GM12891 (cell line): Measurements from ENCODE around the gene MIOX.

Experiments
- PAX5 ChIP-seq: IDR thresholded peaks from 2 replicates; pipeline ENCODE4 v1.6.1; 2011; ENCODE audit warnings: low read length, moderate library complexity, mild to moderate bottlenecking; ENCODE audit not compliant: insufficient read depth, severe bottlenecking
- POLR2A ChIP-seq: IDR thresholded peaks from 2 replicates; pipeline ENCODE4 v1.6.1; 2011; ENCODE audit warnings: low read depth, low read length, control low read depth
- POLR2AphosphoS5 ChIP-seq: IDR thresholded peaks from 2 replicates; pipeline ENCODE4 v1.6.1; 2011; ENCODE audit warnings: low read depth, low read length, control low read depth
- POU2F2 ChIP-seq: IDR thresholded peaks from 2 replicates; pipeline ENCODE4 v1.6.1; 2011; ENCODE audit warnings: low read depth, mild to moderate bottlenecking, control low read depth, low read length, moderate library complexity
- SPI1 ChIP-seq: IDR thresholded peaks from 2 replicates; pipeline ENCODE4 v1.6.1; 2011; ENCODE audit warnings: low read depth, low read length, control low read depth
- TAF1 ChIP-seq: IDR thresholded peaks from 2 replicates; pipeline ENCODE4 v1.6.1; 2011; ENCODE audit warnings: low read depth, low read length, control low read depth

GRCh38 chr22:50490531-50491308 is 4.1 kb downstream of the MIOX start:
- TF ChIP-seq POLR2AphosphoS5 (no peak), TAF1 (no peak), POLR2A (no peak), POU2F2 (no peak), PAX5 (no peak), SPI1 (no peak)
